ENCODE data around the gene PHACTR1. TPM values are rescaled to one million over a fixed set of nuclear protein-coding genes. Genes with fewer than 3 reads are reported as not detected.
"Not testable (repeated sequence)": the region's sequence is repeated elsewhere in the genome, so short reads cannot be mapped to it uniquely, and the experiment has no call there.

PHACTR1 gene
- total RNA-seq, 1 donor from 2014 or later, result 2.2 TPM

GRCh38 chr6:13318821-13319220 is 602.3 kb downstream of the PHACTR1 start:
- H3K36me3 ChIP-seq (ENCODE audit: control insufficient read depth, insufficient read depth, low read length), result peaks cover 2% of the 10 kb centered on the region
- H3K4me3 ChIP-seq (ENCODE audit: low read depth, low read length), result no peak overlapping the region

DNA sequence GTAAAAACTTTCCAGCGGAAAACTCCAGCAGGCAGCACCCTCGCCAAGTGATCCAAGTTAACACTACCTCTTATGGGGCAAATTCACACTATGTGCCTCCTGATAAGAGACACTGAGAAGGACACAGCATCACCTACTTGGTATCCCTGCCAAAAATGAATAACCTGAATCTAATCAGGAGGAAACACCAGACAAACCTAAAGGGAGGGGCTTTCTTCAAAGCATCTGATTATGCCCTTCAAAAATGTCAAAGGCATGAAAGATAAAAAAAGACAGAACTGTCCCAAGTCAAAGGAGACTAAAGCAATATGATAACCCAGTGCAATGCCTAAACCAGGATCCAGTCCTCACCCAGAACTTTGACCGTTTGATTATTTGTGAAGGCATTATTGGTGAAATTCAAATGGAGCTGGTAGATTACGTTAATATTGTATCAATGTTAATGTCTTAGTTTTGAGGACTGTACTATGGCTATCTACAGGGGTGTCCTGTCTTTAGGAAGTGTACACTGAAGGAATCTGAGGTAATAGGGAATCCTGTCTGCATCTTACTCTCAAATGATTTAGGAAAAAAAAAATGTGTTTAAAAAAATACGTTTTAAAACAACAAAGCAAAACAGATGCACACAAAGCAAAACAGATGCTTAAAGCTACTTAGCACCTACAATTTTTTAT is 603.5 kb downstream of the PHACTR1 start:
- Histone ChIP-seq H3K36me3 (ENCODE audit: control insufficient read depth, insufficient read depth, low read length) (peaks cover 2% of the 10 kb centered on the region), H3K4me3 (ENCODE audit: low read depth, low read length) (no peak overlapping the region), H3K27me3 (ENCODE audit: control insufficient read depth, insufficient read depth, low read length) (no peaks in the 10 kb centered on the region)
- no peak for TF ChIP-seq CTCF (IDR thresholded peaks at IDR 0.05; ENCODE audit: insufficient read depth, low read length, poor library complexity, severe bottlenecking)
- DNase-seq (ENCODE audit: low read depth), result no peak

More at GRCh38 chr6:13318821-13319220, 602.3 kb downstream of the PHACTR1 start:
- DNase-seq (ENCODE audit: low read depth), result no peak
- H3K27me3 ChIP-seq (ENCODE audit: control insufficient read depth, insufficient read depth, low read length), result no peaks in the 10 kb centered on the region
- no peak for TF ChIP-seq CTCF (IDR thresholded peaks at IDR 0.05; ENCODE audit: insufficient read depth, low read length, poor library complexity, severe bottlenecking)

DNA sequence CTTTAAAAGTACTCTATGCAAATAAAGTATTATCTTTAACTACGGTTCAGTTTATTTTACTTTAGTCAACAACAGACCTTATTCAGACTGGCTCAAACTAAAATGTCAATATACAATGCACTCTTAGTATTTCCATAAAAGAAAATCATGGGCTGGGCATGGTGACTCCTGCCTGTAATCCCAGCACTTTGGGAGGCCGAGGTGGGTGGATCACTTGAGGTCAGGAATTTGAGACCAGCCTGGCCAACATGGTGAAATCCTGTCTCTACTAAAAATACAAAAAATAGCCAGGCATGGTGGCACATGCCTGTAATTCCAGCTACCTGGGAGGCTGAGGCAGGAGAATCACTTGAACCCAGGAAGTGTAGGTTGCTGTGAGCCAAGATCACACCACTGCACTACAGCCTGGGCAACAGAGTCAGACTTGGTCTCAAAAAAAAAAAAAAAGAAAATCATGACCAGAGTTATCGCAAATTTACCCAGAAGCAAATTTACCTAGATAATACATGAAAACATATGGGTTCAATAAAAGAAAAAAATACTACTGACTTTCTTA is 609.5 kb downstream of the PHACTR1 start:
- not testable (repeated sequence) for DNase-seq (ENCODE audit: low read depth); H3K36me3 ChIP-seq (ENCODE audit: control insufficient read depth, insufficient read depth, low read length); H3K27me3 ChIP-seq (ENCODE audit: control insufficient read depth, insufficient read depth, low read length); H3K4me3 ChIP-seq (ENCODE audit: low read depth, low read length)

- TF ChIP-seq CTCF (IDR thresholded peaks at IDR 0.05; ENCODE audit: insufficient read depth, low read length, poor library complexity, severe bottlenecking), result no peak
- Histone ChIP-seq H3K27me3 (ENCODE audit: control insufficient read depth, insufficient read depth, low read length) (no peaks in the 10 kb centered on the region), H3K4me3 (ENCODE audit: low read depth, low read length) (peak overlapping the region; percentile 99), H3K36me3 (ENCODE audit: control insufficient read depth, insufficient read depth, low read length) (no peaks in the 10 kb centered on the region)
- DNase-seq (ENCODE audit: low read depth), result no peak
Observed at GRCh38 chr6:13327691-13328075, 611.1 kb downstream of the PHACTR1 start.

- no peaks in the 10 kb centered on the region for H3K36me3 ChIP-seq (ENCODE audit: control insufficient read depth, insufficient read depth, low read length)
- H3K4me3 ChIP-seq (ENCODE audit: low read depth, low read length), result peak within 1 kb of the TSS; percentile 99
- peak; percentile 9 for TF ChIP-seq CTCF (IDR thresholded peaks at IDR 0.05; ENCODE audit: insufficient read depth, low read length, poor library complexity, severe bottlenecking)
- no peaks in the 10 kb centered on the region for H3K27me3 ChIP-seq (ENCODE audit: control insufficient read depth, insufficient read depth, low read length)
- DNase-seq (ENCODE audit: low read depth), result peak; percentile 67
Observed at GRCh38 chr6:13328076-13328874, 611.7 kb downstream of the PHACTR1 start, which contains the start of gene TBC1D7. TBC1D7 (minus strand) TSS chr6:13328537; CDS start chr6:13326898, 1,639 bp downstream.

- no peak for TF ChIP-seq CTCF (IDR thresholded peaks at IDR 0.05; ENCODE audit: insufficient read depth, low read length, poor library complexity, severe bottlenecking)
- H3K27me3 ChIP-seq (ENCODE audit: control insufficient read depth, insufficient read depth, low read length), result no peaks in the 10 kb centered on the region
- H3K36me3 ChIP-seq (ENCODE audit: control insufficient read depth, insufficient read depth, low read length), result no peaks in the 10 kb centered on the region
- peak overlapping the region; percentile 99 for H3K4me3 ChIP-seq (ENCODE audit: low read depth, low read length)
- DNase-seq (ENCODE audit: low read depth), result no peak
Observed at GRCh38 chr6:13328875-13329183, 612.3 kb downstream of the PHACTR1 start.
